Activated CD4-positive, alpha-beta T cell treated with anti-CD3 and anti-CD28 coated beads, Interleukin-2, amount 50 U/mL, for 48 hours (primary cell): ENCODE data around the gene RDM1.

ENCODE experiments used
- DNase-seq, 2 experiments: peaks; one replicate each; pipeline ENCODE4 v3.0.0-alpha.2; 2020

Gene RDM1

GRCh38 chr17:35931794-35932425 lies 1.3 kb upstream of the RDM1 start:
- DNase-seq, result no peak

GRCh38 chr17:35927714-35928113 lies 2.9 kb downstream of the RDM1 start:
- no peak for DNase-seq

- DNase-seq, result no peak
Observed at GRCh38 chr17:35923609-35924114, 6.9 kb downstream of the RDM1 start.

- DNase-seq, result no peak
Observed at GRCh38 chr17:35920229-35920628, 10.3 kb downstream of the RDM1 start.

GRCh38 chr17:35918665-35919064 lies 11.9 kb downstream of the RDM1 start:
- no peak for DNase-seq

GRCh38 chr17:35917519-35918213 lies 12.9 kb downstream of the RDM1 start:
- DNase-seq, result no peak

- DNase-seq, result no peak
Observed at GRCh38 chr17:35915153-35915964, 15.2 kb downstream of the RDM1 start.

- no peak for DNase-seq
Observed at GRCh38 chr17:35914354-35914753, 16.2 kb downstream of the RDM1 start.

GRCh38 chr17:35913609-35914008 lies 17.0 kb downstream of the RDM1 start:
- no peak for DNase-seq

GRCh38 chr17:35912942-35913341 lies 17.6 kb downstream of the RDM1 start:
- no peak for DNase-seq

- DNase-seq, result no peak
Observed at GRCh38 chr17:35912339-35912912, 18.1 kb downstream of the RDM1 start.

GRCh38 chr17:35909408-35909807 lies 21.2 kb downstream of the RDM1 start:
- no peak for DNase-seq

GRCh38 chr17:35907691-35908090 lies 22.9 kb downstream of the RDM1 start:
- DNase-seq, result no peak

GRCh38 chr17:35906926-35907637 lies 23.5 kb downstream of the RDM1 start:
- no peak for DNase-seq

- no peak for DNase-seq
Observed at GRCh38 chr17:35906191-35906925, 24.2 kb downstream of the RDM1 start.

GRCh38 chr17:35903451-35903850 lies 27.1 kb downstream of the RDM1 start:
- no peak for DNase-seq

- no peak for DNase-seq
Observed at GRCh38 chr17:35901631-35902175, 28.9 kb downstream of the RDM1 start.

GRCh38 chr17:35900708-35901480 lies 29.7 kb downstream of the RDM1 start:
- no peak for DNase-seq

GRCh38 chr17:35900280-35900679 lies 30.3 kb downstream of the RDM1 start:
- no peak for DNase-seq

GRCh38 chr17:35898283-35899070 lies 32.1 kb downstream of the RDM1 start:
- peak in 1 of 2 experiments; percentile 44 for DNase-seq
